Loucy (cell line): ENCODE data around the gene PITX1.

ENCODE experiments used
- CTCF ChIP-seq: fragments of 200-600 bp; sonication (generic); conservative IDR thresholded peaks from 2 replicates; pipeline ENCODE4 v1.5.1; 2014; ENCODE audit warnings: mild to moderate bottlenecking, antibody characterized with exemption, low read length
- EZH2phosphoT487 ChIP-seq: fragments of 200-600 bp; IDR thresholded peaks from 2 replicates; pipeline ENCODE4 v1.6.1; 2018; ENCODE audit warnings: antibody characterized with exemption, mild to moderate bottlenecking, moderate library complexity, borderline replicate concordance

GRCh38 chr5:135041726-135042125 is 7.7 kb upstream of the PITX1 start:
- TF ChIP-seq CTCF (no peak), EZH2phosphoT487 (no peak)
